ENCODE data around the gene CHEK1. TPM values are rescaled to one million over a fixed set of nuclear protein-coding genes. Genes with fewer than 3 reads are reported as not detected.

CHEK1 gene
- total RNA-seq, 1 donor from 2014 or later = 161 TPM

DNA sequence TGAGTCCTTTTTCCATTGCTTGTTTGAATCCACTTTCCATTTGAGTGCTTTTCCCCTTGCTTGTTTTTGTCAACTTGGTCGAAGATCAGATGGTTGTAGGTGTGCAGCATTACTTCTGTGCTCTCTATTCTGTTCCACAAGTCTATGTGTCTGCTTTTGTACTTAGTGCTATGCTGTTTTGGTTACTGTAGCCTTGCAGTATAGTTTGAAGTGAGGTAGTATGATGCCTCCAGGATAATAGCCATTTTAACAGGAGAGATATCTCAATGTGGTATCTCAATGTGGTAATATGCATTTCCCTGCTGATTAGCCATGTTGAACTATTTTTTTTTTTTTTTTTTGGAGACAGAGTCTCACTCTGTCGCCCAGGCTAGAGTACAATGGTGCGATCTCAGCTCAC lies 38.9 kb downstream of the CHEK1 start:
- no peak overlapping the region for H3K27ac ChIP-seq
- H3K4me3 Mint-ChIP-seq = no peak overlapping the region
- H3K4me1 Mint-ChIP-seq = no peaks in the 10 kb centered on the region
- H3K4me2 ChIP-seq = no peak overlapping the region
- H3K4me3 ChIP-seq = no peak overlapping the region
- peaks cover 2% of the 10 kb centered on the region for H3F3A ChIP-seq (ENCODE audit: low read depth)
- DNase-seq (ENCODE audit: low spot score) = no peak
- H3K79me2 ChIP-seq (ENCODE audit: low read depth) = peaks cover 47% of the 10 kb centered on the region
- H3K36me3 Mint-ChIP-seq = peaks cover 68% of the 10 kb centered on the region
- no peaks in the 10 kb centered on the region for H3K4me1 ChIP-seq
- no peak overlapping the region for H3K9ac ChIP-seq
- no peak overlapping the region for H2AFZ ChIP-seq (replicated peaks)
- no peaks in the 10 kb centered on the region for H3K27me3 Mint-ChIP-seq (ENCODE audit: insufficient read depth, low read depth)
- H4K20me1 ChIP-seq (ENCODE audit: low read depth) = no peaks in the 10 kb centered on the region
- H3K27me3 ChIP-seq = no peaks in the 10 kb centered on the region
- H3K27ac Mint-ChIP-seq = no peak overlapping the region
- TF ChIP-seq EZH2 (IDR thresholded peaks at IDR 0.05) (no peak), EZH2phosphoT487 (IDR thresholded peaks at IDR 0.05) (no peak)
- TF ChIP-seq, protein P1, sequence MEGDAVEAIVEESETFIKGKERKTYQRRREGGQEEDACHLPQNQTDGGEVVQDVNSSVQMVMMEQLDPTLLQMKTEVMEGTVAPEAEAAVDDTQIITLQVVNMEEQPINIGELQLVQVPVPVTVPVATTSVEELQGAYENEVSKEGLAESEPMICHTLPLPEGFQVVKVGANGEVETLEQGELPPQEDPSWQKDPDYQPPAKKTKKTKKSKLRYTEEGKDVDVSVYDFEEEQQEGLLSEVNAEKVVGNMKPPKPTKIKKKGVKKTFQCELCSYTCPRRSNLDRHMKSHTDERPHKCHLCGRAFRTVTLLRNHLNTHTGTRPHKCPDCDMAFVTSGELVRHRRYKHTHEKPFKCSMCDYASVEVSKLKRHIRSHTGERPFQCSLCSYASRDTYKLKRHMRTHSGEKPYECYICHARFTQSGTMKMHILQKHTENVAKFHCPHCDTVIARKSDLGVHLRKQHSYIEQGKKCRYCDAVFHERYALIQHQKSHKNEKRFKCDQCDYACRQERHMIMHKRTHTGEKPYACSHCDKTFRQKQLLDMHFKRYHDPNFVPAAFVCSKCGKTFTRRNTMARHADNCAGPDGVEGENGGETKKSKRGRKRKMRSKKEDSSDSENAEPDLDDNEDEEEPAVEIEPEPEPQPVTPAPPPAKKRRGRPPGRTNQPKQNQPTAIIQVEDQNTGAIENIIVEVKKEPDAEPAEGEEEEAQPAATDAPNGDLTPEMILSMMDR (IDR thresholded peaks at IDR 0.05) = no peak
- peaks cover 6% of the 10 kb centered on the region for H3K9me3 ChIP-seq (ENCODE audit: low read depth)
- H3K36me3 ChIP-seq = peaks cover 35% of the 10 kb centered on the region
- peaks cover 38% of the 10 kb centered on the region for H3K9me3 Mint-ChIP-seq

DNA sequence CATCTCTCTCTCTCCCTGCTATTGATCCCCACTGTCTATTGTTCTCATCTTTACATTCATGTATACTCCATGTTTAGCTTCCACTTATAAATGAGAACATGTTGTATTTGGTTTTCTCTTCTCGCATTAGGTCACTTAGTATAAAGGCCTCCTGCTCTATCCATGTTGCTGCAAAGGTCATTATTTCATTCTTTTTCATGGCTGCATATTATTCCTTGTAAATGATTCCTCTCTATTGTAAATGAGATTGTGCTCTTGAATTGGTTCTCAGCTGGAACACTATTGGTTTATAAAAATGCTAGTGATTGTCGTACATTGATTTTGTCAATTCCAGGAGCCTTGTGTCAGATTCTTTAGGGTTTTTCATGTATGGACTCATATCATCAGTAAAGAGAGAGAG lies 42.2 kb downstream of the CHEK1 start:
- H3K27ac Mint-ChIP-seq = no peak overlapping the region
- H3K4me3 ChIP-seq = no peak overlapping the region
- TF ChIP-seq EZH2 (IDR thresholded peaks at IDR 0.05) (no peak), EZH2phosphoT487 (IDR thresholded peaks at IDR 0.05) (no peak)
- TF ChIP-seq, protein P1 (IDR thresholded peaks at IDR 0.05) = no peak
- H3K27me3 ChIP-seq = no peaks in the 10 kb centered on the region
- H3K4me1 Mint-ChIP-seq = no peaks in the 10 kb centered on the region
- peaks cover 47% of the 10 kb centered on the region for H3K79me2 ChIP-seq (ENCODE audit: low read depth)
- H3K27me3 Mint-ChIP-seq (ENCODE audit: insufficient read depth, low read depth) = no peaks in the 10 kb centered on the region
- DNase-seq (ENCODE audit: low spot score) = no peak
- no peak overlapping the region for H3K4me3 Mint-ChIP-seq
- H3K9ac ChIP-seq = no peak overlapping the region
- no peak overlapping the region for H3K4me2 ChIP-seq
- H3K36me3 ChIP-seq = peaks cover 46% of the 10 kb centered on the region
- H3F3A ChIP-seq (ENCODE audit: low read depth) = peaks cover 2% of the 10 kb centered on the region
- H3K36me3 Mint-ChIP-seq = peaks cover 66% of the 10 kb centered on the region
- H3K9me3 ChIP-seq (ENCODE audit: low read depth) = peaks cover 6% of the 10 kb centered on the region
- H4K20me1 ChIP-seq (ENCODE audit: low read depth) = no peaks in the 10 kb centered on the region
- H3K27ac ChIP-seq = no peak overlapping the region
- H2AFZ ChIP-seq (replicated peaks) = no peak overlapping the region
- H3K4me1 ChIP-seq = no peaks in the 10 kb centered on the region
- H3K9me3 Mint-ChIP-seq = peaks cover 38% of the 10 kb centered on the region

DNA sequence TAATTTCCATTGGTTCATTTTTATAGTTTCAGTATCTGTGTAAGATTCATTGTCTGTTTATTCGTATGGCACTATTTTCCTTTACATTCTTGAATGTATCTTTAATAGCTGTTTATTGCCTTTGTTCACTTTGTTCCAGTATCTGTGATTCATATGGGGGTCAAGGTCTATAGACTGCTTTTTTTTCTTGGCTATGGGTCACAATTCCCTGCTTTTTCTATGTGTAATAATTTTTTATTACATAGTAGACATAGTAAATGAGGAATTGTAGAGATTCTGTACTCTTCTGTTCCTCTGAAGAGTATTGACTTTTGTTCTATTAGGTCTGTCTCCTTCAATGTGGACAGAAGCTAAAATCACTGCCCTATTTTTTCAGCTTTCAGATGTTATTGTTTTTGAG lies 45.2 kb downstream of the CHEK1 start:
- Histone ChIP-seq H3K27ac (no peak overlapping the region), H3K4me1 (no peaks in the 10 kb centered on the region), H3K4me3 (no peak overlapping the region), H4K20me1 (ENCODE audit: low read depth) (no peaks in the 10 kb centered on the region), H3K4me2 (no peak overlapping the region), H3K27me3 (no peaks in the 10 kb centered on the region), H2AFZ (replicated peaks) (no peak overlapping the region), H3F3A (ENCODE audit: low read depth) (no peaks in the 10 kb centered on the region), H3K79me2 (ENCODE audit: low read depth) (peaks cover 31% of the 10 kb centered on the region), H3K36me3 (peaks cover 33% of the 10 kb centered on the region), H3K9me3 (ENCODE audit: low read depth) (peaks cover 6% of the 10 kb centered on the region), H3K9ac (no peak overlapping the region)
- TF ChIP-seq EZH2phosphoT487 (IDR thresholded peaks at IDR 0.05) (no peak), EZH2 (IDR thresholded peaks at IDR 0.05) (no peak)
- TF ChIP-seq, protein P1 (IDR thresholded peaks at IDR 0.05) = no peak
- no peak overlapping the region for H3K4me3 Mint-ChIP-seq
- no peak overlapping the region for H3K27ac Mint-ChIP-seq
- no peak for DNase-seq (ENCODE audit: low spot score)
- peaks cover 39% of the 10 kb centered on the region for H3K36me3 Mint-ChIP-seq
- H3K27me3 Mint-ChIP-seq (ENCODE audit: insufficient read depth, low read depth) = no peaks in the 10 kb centered on the region
- peaks cover 20% of the 10 kb centered on the region for H3K9me3 Mint-ChIP-seq
- H3K4me1 Mint-ChIP-seq = no peaks in the 10 kb centered on the region
